GM23248 (cell line): ENCODE data around the gene LRFN2.

Experiments used
- EZH2 ChIP-seq: fragments of 200-600 bp; sonication (generic); IDR thresholded peaks from 2 replicates; pipeline ENCODE4 v1.6.1; 2018; ENCODE audit warnings: antibody characterized with exemption, mild to moderate bottlenecking; ENCODE audit not compliant: insufficient read depth, poor library complexity, severe bottlenecking
- EZH2phosphoT487 ChIP-seq: fragments of 200-600 bp; sonication (generic); IDR thresholded peaks from 2 replicates; pipeline ENCODE4 v1.6.1; 2018; ENCODE audit warnings: antibody characterized with exemption, moderate library complexity, mild to moderate bottlenecking, low read depth; ENCODE audit not compliant: insufficient read depth

- no peak for TF ChIP-seq EZH2phosphoT487
- no peak for TF ChIP-seq EZH2
These were observed 43.4 kb downstream of the LRFN2 start for GRCh38 chr6:40543776-40544175.
